Caco-2 (cell line): ENCODE results near the gene LARP4B. TPM values are rescaled to one million over a fixed set of nuclear protein-coding genes. Genes with fewer than 3 reads are reported as not detected.

ENCODE experiments used
- BruUV-seq: library from RNA; stranded (reverse); fragments of 400-500 nt; replicated peaks from 2 replicates; lab custom pipeline; 2021; lab: Mats Ljungman, UMichigan
- CTCF ChIA-PET: fragments of 300-600 bp; sonication (Branson Sonifier 250); formaldehyde crosslinking; loops from one replicate; lab custom pipeline; 2022; ENCODE audit warnings: antibody characterized with exemption; lab: Charles Lee
- POLR2A ChIA-PET: fragments of 300-600 bp; sonication (Branson Sonifier 250); formaldehyde crosslinking; loops from one replicate; lab custom pipeline; 2022; ENCODE audit warnings: antibody characterized with exemption; lab: Charles Lee
- DNase-seq, 2 experiments: peaks; one replicate each; pipeline versions ENCODE4 v3.0.0 to v3.0.0-alpha.2; 2020 to 2022
- H3K27me3 ChIP-seq: replicated peaks from 2 replicates; pipeline ENCODE4 v1.6.0; 2011; ENCODE audit warnings: low read length; ENCODE audit not compliant: control insufficient read depth, insufficient read depth
- H3K36me3 ChIP-seq: 2 replicates; pipeline ENCODE4 v1.5.1; 2011; ENCODE audit warnings: low read length; ENCODE audit not compliant: control insufficient read depth, insufficient read depth
- H3K4me1 ChIP-seq: fragments of 250-450 bp; sonication (Bioruptor Pico); 2 replicates; pipeline ENCODE4 v1.5.1; 2020; ENCODE audit warnings: mild to moderate bottlenecking
- H3K4me3 ChIP-seq: 2 replicates; pipeline ENCODE4 v1.5.1; 2011; ENCODE audit warnings: low read depth, mild to moderate bottlenecking, control low read depth, low read length
- H3K9me3 ChIP-seq: fragments of 250-450 bp; sonication (Bioruptor Pico); 2 replicates; pipeline ENCODE4 v1.5.1; 2020; ENCODE audit warnings: mild to moderate bottlenecking, moderate library complexity
- H3K27ac Mint-ChIP-seq: one replicate; pipeline ENCODE4 v1.8.0; 2022; ENCODE audit warnings: mixed read lengths; ENCODE audit not compliant: unreplicated experiment
- H3K27me3 Mint-ChIP-seq: one replicate; pipeline ENCODE4 v1.8.0; 2022; ENCODE audit warnings: mixed read lengths; ENCODE audit not compliant: insufficient read depth, unreplicated experiment
- H3K36me3 Mint-ChIP-seq: one replicate; pipeline ENCODE4 v1.8.0; 2022; ENCODE audit warnings: mild to moderate bottlenecking, mixed read lengths; ENCODE audit not compliant: insufficient read depth, unreplicated experiment
- H3K4me1 Mint-ChIP-seq: one replicate; pipeline ENCODE4 v1.8.0; 2022; ENCODE audit warnings: low read depth, mixed read lengths; ENCODE audit not compliant: unreplicated experiment
- H3K4me3 Mint-ChIP-seq: one replicate; pipeline ENCODE4 v1.8.0; 2022; ENCODE audit warnings: mild to moderate bottlenecking, moderate library complexity, mixed read lengths; ENCODE audit not compliant: unreplicated experiment
- H3K9me3 Mint-ChIP-seq: one replicate; pipeline ENCODE4 v1.8.0; 2022; ENCODE audit warnings: mixed read lengths; ENCODE audit not compliant: unreplicated experiment
- intact Hi-C: fragments of 100-400 bp; cut with micrococcal nuclease; formaldehyde crosslinking; loops from one replicate; pipeline ENCODE4 v1.10.0; 2022; ENCODE audit not compliant: unreplicated experiment
- total RNA-seq: library from RNA; stranded (reverse); gene quantifications from 2 replicates; pipeline ENCODE4 v1.2.3, GENCODE V29; 2022
- TF ChIP-seq, protein P1 (sequence below), 2 experiments: fragments of 200-600 bp in 1 of 2; IDR thresholded peaks; 1 replicate in 1 of 2; 2 replicates in 1 of 2; pipeline versions ENCODE4 v1.5.1 to v1.8.0; 2011 to 2022; ENCODE audit warnings: antibody characterized with exemption in 1 of 2, control low read depth in 1 of 2, inconsistent platforms in 1 of 2, low read depth in 1 of 2, low read length in 1 of 2, mild to moderate bottlenecking in 1 of 2, moderate library complexity in 1 of 2; ENCODE audit not compliant: insufficient read depth in 1 of 2, severe bottlenecking in 1 of 2, unreplicated experiment in 1 of 2

The LARP4B gene
- total RNA-seq, 1 experiment from 2014 or later = 235 TPM

DNA sequence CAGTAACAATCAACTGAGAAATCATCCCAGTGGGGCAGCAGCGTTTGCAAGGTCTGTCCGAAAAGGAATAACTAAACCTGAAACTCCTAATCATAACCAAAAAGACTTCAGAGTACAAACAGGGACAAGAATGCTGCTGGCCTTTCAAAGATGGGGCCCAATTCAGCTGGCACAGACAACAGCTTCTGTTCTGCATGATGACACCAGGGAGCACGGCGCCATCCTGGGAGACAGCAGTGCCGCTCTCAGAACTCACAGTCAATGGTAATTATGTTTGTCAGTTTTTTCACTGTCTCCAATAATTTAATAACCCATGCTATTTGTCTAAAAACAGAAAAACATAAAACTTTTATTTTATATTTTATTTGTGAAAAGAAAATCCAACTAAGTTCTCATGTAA, 90.0 kb downstream of the LARP4B start:
- peaks cover 8% of the 10 kb centered on the region; the same call in 1 of the 2 replicates for H3K4me1 ChIP-seq
- Mint-ChIP-seq H3K4me3 (no peak overlapping the region), H3K9me3 (no peaks in the 10 kb centered on the region), H3K4me1 (peaks cover 5% of the 10 kb centered on the region), H3K27ac (no peak overlapping the region), H3K27me3 (no peaks in the 10 kb centered on the region), H3K36me3 (peaks cover 98% of the 10 kb centered on the region)
- intact Hi-C loops = no loop called here
- ChIA-PET CTCF (no interaction called here), POLR2A (no interaction called here)
- H3K36me3 ChIP-seq = peaks cover 11% of the 10 kb centered on the region; the same call in 1 of the 2 replicates
- no peak for DNase-seq
- no peak overlapping the region for H3K4me3 ChIP-seq
- no peaks in the 10 kb centered on the region for H3K9me3 ChIP-seq
- no TSS peak for BruUV-seq
- no peaks in the 10 kb centered on the region for H3K27me3 ChIP-seq
- TF ChIP-seq, protein P1, sequence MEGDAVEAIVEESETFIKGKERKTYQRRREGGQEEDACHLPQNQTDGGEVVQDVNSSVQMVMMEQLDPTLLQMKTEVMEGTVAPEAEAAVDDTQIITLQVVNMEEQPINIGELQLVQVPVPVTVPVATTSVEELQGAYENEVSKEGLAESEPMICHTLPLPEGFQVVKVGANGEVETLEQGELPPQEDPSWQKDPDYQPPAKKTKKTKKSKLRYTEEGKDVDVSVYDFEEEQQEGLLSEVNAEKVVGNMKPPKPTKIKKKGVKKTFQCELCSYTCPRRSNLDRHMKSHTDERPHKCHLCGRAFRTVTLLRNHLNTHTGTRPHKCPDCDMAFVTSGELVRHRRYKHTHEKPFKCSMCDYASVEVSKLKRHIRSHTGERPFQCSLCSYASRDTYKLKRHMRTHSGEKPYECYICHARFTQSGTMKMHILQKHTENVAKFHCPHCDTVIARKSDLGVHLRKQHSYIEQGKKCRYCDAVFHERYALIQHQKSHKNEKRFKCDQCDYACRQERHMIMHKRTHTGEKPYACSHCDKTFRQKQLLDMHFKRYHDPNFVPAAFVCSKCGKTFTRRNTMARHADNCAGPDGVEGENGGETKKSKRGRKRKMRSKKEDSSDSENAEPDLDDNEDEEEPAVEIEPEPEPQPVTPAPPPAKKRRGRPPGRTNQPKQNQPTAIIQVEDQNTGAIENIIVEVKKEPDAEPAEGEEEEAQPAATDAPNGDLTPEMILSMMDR (IDR thresholded peaks at IDR 0.05; ENCODE audit: insufficient read depth in 1 of 2, low read depth in 1 of 2, low read length in 1 of 2, severe bottlenecking in 1 of 2, unreplicated experiment in 1 of 2) = no peak

GRCh38 chr10:839550-840205, 91.8 kb downstream of the LARP4B start:
- POLR2A ChIA-PET = no interaction called here
- no peak overlapping the region for H3K27ac Mint-ChIP-seq
- H3K9me3 ChIP-seq = no peaks in the 10 kb centered on the region
- no peaks in the 10 kb centered on the region for H3K27me3 Mint-ChIP-seq
- no peaks in the 10 kb centered on the region for H3K4me1 ChIP-seq
- no peaks in the 10 kb centered on the region for H3K27me3 ChIP-seq
- intact Hi-C loops = no loop called here
- CTCF ChIA-PET = interaction anchor here (0.6 kb wide), 1 partner anchor 24 kb away, joined by 3 read pairs; no protein-coding TSS in a partner anchor
- no peaks in the 10 kb centered on the region for H3K9me3 Mint-ChIP-seq
- no peaks in the 10 kb centered on the region for H3K4me1 Mint-ChIP-seq
- no peak overlapping the region for H3K4me3 ChIP-seq
- BruUV-seq = no TSS peak
- peak in 1 of 2 experiments; percentile 22 for DNase-seq
- H3K36me3 Mint-ChIP-seq = peaks cover 98% of the 10 kb centered on the region
- no peak overlapping the region for H3K4me3 Mint-ChIP-seq
- H3K36me3 ChIP-seq = peaks cover 11% of the 10 kb centered on the region; the same call in 1 of the 2 replicates
- TF ChIP-seq, protein P1 (IDR thresholded peaks at IDR 0.05; ENCODE audit: insufficient read depth in 1 of 2, low read depth in 1 of 2, low read length in 1 of 2, severe bottlenecking in 1 of 2, unreplicated experiment in 1 of 2) = no peak

GRCh38 chr10:836782-837181, 94.7 kb downstream of the LARP4B start:
- no peaks in the 10 kb centered on the region for H3K4me1 ChIP-seq
- H3K27me3 Mint-ChIP-seq = no peaks in the 10 kb centered on the region
- BruUV-seq = no TSS peak
- DNase-seq = no peak
- no peak overlapping the region for H3K4me3 ChIP-seq
- peaks cover 8% of the 10 kb centered on the region; the same call in 1 of the 2 replicates for H3K36me3 ChIP-seq
- H3K4me1 Mint-ChIP-seq = no peaks in the 10 kb centered on the region
- ChIA-PET POLR2A (no interaction called here), CTCF (no interaction called here)
- TF ChIP-seq, protein P1 (IDR thresholded peaks at IDR 0.05; ENCODE audit: insufficient read depth in 1 of 2, low read depth in 1 of 2, low read length in 1 of 2, severe bottlenecking in 1 of 2, unreplicated experiment in 1 of 2) = no peak
- H3K27me3 ChIP-seq = no peaks in the 10 kb centered on the region
- no peaks in the 10 kb centered on the region for H3K9me3 ChIP-seq
- intact Hi-C loops = no loop called here
- no peak overlapping the region for H3K27ac Mint-ChIP-seq
- no peak overlapping the region for H3K4me3 Mint-ChIP-seq
- no peaks in the 10 kb centered on the region for H3K9me3 Mint-ChIP-seq
- H3K36me3 Mint-ChIP-seq = peaks cover 100% of the 10 kb centered on the region
